NCI-H748 treated with DMSO at 0.1 percent for 48 hours (cell line): ENCODE measurements around the gene RPGRIP1L.

Experiments used
- DNase-seq: peaks from one replicate; lab custom pipeline; 2025; lab: John Stamatoyannopoulos, UW

Gene RPGRIP1L

DNA sequence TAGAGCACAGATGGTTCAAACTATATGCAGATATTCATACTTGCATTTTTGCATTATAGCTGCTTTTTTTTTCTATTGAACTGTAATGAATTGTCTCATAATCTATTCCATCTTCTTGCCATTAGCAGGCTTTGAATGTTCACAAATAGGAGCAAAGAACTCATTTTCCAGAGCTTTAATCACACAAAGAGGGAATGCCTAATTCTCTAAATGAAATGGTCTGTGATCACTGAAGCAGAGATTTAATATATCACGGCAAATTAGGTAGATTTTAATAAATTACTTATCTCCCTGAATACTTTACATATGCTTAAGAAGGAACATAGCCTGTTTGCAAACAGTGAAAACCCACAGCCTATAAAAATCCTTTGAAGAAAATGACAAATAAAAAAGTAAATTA lies 103.0 kb downstream of the RPGRIP1L start:
- DNase-seq, result no peak

DNA sequence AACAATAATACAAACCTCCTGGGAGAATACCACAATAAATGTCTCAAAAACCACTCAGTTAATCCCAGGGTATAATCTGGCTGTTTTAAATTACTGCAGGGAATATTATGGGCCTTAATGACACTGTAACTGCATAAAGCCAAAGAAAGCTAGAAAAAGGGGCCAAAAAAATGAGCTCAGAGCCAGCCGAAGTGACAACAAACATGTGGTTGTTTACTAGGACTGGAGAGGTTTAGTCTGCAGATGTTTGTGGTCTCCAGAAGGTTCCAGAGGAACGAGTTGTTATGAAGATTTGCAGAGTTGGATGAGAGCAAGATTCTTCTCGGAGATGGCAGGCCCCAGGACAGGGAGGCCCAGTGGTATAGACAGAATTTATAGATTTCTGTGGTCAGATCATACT lies 103.5 kb downstream of the RPGRIP1L start:
- no peak for DNase-seq

DNA sequence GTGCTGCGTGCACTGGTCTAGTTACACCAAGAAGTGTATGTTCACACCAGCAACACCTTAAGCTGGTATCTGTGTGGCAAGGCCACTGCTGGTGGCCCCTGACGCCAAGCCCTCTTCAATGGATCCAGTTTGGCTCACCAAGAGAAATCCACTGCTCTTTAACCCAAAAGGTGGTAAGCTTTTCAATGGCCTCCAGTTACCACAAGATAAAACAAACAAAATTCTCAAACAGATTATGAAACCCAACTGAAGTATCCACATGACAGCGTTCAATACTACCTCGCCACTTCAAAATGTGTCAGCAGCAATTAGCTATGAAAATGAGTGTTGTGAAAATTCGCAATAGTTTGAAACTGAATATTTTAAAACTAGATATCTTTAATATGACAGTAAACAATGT lies 104.1 kb downstream of the RPGRIP1L start:
- DNase-seq, result no peak

DNA sequence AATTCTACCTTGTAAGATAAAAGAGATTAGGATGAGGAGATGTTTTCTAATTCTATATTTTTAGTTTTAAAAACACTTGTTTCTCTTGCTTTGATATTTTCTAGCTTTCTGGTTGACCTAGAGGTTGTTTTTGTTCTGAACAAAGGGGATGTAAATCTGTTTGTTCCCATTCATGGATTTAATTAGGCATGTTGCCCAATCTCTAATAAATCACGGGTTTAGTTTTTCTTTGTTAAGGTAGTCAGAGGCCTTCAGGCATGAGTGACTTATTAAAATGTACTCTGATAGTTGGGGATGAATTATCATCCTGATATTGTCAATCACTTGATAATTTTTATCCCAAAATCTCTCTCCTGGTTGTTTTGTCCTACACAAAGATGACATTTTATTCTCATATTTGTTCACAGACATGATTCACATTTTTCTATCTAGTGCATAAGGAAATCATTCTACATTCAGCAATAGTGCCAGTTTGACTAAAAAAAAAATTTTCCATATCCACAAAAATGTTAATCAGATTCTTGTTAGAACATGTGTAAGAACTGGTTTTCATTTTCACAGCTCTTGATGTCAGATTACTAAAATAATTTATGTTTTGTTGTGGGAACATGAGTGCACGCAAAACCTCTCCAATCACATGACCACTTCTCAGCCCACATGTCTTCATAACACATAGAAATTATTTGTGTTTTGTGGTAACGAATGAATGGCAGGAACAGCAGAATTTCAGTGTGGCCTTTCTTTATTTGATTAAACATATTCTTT lies 105.0 kb downstream of the RPGRIP1L start:
- no peak for DNase-seq

GRCh38 chr16:53597776-53598175 lies 105.9 kb downstream of the RPGRIP1L start:
- DNase-seq, result no peak

- no peak for DNase-seq
These were observed 115.5 kb downstream of the RPGRIP1L start for GRCh38 chr16:53588081-53588648.

- DNase-seq, result no peak
These were observed 120.3 kb downstream of the RPGRIP1L start for GRCh38 chr16:53583401-53583800.

DNA sequence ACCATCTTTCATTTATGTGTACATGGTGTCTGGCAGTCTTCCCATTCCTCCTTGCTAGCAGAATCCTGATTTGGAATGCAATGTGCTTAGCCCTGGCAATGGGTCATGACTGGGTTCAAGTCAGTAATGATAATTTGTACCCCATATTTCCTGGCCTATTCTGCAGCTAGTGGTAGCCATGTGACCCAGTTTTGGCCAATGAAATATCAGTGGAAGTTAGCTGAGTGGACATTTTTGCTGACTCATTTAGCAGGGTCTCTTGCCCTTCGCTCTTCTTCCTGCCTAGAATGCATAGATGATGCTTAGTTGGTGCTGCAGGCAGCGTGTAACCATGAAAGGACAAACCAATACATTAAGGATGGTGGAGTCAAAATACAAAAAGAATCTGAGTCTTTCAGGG lies 121.9 kb downstream of the RPGRIP1L start:
- DNase-seq, result no peak

- no peak for DNase-seq
These were observed 123.4 kb downstream of the RPGRIP1L start for GRCh38 chr16:53580038-53580802.

GRCh38 chr16:53576904-53577303 lies 126.8 kb downstream of the RPGRIP1L start:
- DNase-seq, result no peak

DNA sequence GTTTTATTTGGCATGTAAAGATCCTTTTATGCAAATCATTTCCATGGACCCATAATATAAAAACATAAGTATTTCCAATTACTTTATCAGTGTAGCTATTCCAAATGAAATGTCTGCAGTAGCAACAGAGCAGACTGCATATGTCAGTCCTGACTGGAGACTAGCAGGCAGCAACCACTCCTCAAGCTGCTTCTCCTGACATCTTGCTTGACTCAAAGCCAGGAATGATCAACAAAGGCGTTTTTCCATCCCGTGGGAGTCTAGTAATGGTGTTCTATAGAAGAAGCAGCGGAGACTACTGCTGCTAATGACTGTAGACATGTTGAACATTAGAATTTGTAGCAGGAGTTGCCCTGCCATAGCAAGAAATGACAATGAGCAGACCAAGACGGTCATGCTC lies 127.4 kb downstream of the RPGRIP1L start:
- DNase-seq, result no peak

DNA sequence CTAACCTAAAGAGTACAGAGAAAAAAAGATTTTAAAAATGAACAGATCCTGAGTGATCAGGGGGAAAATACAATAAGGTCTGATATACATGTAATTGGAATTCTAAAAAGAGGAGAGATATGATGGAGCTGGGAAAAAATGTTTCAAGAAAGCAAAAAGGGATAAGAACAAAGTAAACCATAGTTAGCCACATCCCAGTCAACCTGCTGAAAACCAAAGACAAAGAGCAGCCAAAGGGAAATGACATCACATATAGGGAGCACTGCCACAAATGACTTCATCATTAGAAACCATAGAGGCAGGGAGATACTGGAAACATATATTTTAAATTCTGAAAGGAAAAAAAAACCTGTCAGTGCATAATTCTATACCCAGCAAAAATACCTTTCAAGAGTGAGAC lies 131.9 kb downstream of the RPGRIP1L start:
- no peak for DNase-seq

DNA sequence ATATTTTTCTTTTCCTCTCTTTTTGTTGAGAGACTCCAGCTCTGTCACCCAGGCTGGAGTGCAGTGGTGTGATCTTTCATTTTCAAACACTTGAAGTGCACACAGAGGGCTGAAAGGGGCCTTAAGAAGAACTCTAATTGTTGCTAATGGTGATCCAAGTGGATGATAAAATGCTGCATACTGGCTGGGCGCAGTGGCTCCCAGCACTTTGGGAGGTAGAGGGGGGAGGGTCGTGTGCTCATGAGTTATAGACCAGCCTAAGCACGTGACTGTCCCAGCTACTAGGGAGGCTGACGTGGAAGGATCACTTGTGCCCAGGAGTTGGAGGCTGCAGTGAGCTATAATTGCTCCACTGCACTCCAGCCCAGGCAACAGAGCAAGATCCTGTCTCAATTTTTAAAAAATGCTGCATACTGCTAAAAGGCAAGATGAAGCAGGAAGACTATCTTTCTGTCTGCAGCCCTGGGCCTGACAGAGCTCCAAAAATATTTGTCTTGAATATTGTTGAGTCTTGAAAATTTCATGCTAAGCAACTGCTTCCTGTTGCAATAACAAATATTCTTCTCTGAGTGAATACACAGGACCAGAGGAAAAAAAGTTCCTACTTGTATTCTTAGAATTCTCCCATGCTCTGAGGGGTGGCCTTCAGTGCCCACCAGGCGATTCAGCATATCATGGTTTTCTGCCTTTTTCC lies 137.0 kb downstream of the RPGRIP1L start:
- DNase-seq, result no peak

DNA sequence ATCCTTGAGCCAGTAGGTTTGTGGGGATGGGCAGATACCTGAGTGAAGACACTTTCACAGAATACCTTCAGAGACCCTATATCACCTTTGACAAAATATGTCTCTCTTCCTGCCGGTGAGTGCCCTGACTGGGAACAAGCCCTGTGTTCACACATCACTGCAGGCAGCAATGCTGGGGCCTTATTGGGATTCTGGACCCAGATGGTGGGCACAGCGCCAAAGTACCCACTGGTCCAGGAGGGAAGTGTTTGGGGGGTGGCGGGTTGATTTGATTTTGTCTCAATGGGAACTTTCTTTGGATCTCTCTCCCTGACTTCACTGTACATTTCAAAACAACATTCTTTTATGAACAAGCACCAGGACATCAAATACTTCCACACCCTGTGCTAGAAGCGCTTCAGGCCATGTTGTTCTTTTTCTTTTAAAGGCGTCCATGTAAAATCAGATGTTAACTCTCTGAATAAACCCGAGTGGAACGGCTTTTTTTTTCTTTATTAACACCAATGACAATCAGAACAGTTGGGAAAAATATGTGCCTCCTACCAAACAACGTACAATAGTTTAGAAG lies 138.3 kb downstream of the RPGRIP1L start:
- DNase-seq, result no peak

DNA sequence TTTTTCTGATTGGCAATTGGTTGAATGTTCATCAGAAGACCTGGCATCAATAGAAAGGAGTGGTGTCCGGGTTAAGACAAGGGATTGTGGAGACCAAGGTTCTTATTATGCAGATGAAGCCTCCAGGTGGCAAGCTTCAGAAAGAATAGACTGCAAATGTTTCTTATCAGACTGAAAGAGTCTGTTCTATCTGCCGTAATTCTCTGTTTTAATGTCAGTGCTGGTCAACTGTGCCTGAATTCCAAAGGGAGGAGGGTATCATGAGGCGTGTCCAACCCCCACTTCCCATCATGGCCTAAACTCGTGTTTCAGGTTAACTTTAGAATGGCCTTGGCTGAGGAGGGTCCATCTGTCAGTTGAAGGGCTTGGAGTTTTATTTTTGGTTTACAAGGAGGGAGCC lies 140.2 kb downstream of the RPGRIP1L start:
- no peak for DNase-seq

DNA sequence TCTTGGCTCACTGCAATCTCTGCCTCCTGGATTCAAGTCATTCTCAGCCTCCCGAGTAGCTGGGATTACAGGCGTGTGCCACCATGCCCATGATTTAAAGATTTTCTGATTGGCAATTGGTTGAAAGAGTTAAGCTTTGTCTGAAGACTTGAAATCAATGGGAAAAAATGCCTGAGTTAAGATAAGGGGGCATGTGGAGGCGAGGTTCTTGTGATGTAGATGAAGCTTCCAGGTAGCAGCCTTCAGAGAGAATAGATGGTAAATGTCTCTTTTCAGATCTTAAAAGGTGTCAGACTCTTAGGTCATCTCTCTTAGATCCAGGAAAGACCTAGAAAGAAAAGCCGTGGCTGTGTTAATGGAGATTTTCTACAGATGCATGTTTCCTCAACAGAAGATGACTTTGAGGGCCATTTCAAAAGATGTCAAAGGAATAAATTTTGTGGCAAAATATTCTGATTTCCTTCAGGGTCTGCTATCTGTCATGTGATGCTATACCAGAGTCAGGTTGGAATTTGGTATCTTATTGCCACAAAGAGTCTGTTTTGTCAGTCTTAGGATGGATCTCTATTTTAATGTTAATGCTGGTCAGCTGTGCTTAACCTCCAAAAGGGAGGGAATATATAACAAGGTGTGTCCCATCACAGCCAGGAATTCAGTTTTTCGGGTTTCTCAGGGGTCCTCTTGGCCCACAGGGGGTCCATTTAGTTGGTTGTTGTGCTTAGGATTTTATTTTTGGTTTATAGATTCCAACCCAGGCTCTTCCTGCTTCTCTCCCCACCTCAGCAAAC lies 142.4 kb downstream of the RPGRIP1L start:
- no peak for DNase-seq

DNA sequence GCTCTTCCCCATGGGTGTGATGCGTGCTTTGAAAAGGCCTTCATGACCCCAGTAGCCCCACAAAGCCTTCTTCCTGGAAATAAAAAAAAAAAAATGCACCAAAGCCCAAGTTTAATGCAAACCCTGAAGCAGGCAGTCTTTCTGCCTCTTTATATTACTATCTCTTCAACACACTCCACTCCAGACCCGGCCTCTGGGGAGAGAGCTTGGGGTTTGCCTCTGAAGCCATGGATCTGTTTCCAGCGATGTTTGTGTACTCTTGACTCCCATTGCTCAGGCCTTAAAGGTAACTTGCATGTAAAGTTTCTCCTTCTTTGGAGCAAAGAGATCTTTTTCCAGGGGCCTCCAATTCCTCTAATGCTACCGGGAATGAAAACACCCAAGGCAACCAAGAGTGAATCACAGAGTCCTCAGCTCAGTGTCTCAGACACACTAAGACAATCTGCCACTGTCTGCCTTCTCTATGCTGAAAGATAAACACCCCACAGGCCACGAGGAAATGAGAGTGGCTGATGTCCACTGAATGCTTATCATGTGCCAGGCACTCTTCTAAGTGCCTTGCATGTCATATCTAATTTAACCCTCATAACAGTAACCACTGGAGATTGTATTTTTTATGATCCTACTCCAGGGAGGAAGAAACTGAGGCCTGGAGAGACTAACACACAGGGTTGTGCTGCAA lies 144.2 kb downstream of the RPGRIP1L start:
- no peak for DNase-seq

DNA sequence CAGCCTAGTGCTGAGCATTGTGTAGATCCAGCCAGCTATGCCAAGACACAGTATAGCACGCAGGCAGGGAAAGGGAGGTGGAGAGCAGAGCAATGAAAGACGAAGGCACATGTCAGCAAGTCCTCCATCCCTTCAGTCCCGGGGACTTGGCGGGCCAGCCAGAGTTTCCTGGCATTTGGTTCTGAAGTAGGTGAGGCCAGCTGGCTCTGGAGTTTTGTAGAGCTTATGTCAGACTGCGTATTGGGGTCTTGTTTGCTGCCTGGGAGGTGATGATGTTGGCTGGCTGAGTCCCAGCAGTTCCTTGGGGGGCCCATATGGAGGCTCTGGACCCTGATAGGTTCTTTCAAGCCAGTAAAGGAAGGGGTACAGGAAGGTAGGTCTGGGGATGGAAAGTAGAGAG lies 144.9 kb downstream of the RPGRIP1L start:
- no peak for DNase-seq

DNA sequence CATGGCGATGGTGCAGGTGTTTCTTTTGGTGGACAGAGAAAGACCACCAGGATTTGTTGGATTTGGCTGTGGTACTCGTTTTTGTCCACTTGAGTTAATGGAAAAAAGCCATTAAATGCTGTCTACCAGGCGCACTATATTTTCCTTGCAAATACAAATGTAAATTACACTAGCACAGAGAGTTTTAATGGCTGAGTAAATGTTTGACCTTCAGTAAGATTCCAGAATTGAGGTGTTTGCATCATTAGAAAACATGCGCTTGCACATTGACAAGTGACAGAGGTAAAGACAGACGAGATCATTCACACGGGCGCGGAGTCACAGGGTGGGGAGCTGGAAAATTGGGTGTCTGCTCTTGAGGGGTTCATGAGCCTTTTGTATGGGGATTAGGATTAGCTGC lies 147.1 kb downstream of the RPGRIP1L start:
- peak; percentile 77 for DNase-seq

DNA sequence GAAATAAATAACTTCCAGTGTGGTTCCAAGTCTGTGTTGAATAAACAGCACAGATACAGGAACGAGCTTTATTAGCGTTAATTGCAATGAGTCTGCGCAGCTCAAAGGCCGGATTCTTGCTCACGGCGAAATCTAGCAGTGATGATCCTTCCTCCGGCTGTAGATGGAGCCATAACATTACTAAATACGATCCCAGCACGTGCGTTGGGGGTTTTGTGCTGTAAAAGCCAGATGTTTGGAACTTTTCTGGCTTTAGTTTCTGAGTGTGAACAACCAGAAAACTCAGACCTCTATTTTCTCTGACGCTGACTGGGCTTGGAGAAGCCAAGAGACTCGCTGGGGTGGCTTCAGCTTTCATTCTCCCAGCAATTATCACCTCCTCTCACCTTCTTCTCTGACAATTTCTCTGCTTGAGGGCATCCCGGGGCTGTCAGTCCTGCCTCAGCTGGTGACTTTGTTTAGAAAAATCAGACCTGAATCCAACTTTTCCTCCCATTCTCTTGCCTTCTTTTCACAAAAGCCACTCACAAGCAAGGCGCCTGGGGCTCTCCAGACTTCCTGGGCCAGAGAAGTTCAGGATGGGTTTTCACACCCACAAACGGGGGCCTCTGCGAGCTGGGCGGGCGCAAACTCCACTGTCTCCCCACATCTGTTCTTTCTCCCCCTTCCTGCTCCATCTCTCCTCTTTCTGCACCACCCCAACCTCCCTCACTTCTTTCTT lies 153.5 kb downstream of the RPGRIP1L start:
- peak; percentile 88 for DNase-seq
